HG03066 (cell line): ENCODE measurements around the gene MEIKIN.

Experiments
- ATAC-seq: cut with Tn5 transposase; IDR thresholded peaks from one replicate; pipeline ENCODE4 v1.9.1; 2021; ENCODE audit warnings: low read depth; ENCODE audit not compliant: unreplicated experiment

MEIKIN gene

GRCh38 chr5:131974622-131974955 lies 29.1 kb upstream of the MEIKIN start:
- ATAC-seq: no peak

GRCh38 chr5:131974016-131974415 lies 28.6 kb upstream of the MEIKIN start:
- no peak for ATAC-seq

GRCh38 chr5:131973089-131973712 lies 27.7 kb upstream of the MEIKIN start:
- ATAC-seq: no peak

DNA sequence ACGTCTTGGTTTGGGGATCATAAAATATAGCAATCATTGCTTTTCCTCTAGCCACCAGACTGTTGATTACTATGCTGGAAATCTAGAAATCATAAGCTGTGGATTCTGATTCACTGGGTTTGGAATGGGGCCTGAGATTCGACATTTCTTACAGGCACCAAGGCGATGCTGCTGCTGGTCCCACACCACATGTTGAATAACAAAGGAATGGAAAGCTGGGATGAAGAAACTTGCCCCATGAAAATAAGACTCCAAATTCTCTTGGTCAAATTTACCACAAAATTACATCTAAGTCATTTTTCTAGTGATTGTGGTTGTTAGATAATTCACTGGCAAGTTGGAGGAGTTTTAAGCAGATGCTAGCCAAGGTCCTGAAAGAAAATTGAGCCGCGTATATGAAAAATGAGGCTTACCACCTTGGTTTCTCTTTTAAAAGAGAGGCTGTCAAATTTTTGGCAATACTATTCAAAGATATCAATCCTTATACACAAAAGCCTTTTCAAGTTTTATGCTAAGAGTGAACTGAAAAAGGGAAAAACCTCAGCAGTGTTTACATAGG lies 23.0 kb upstream of the MEIKIN start:
- ATAC-seq: no peak

- no peak for ATAC-seq
Measured at GRCh38 chr5:131966551-131966950, 21.1 kb upstream of the MEIKIN start.

- no peak for ATAC-seq
Measured at GRCh38 chr5:131965826-131966415, 20.5 kb upstream of the MEIKIN start.

- ATAC-seq: no peak
Measured at GRCh38 chr5:131959906-131960305, 14.4 kb upstream of the MEIKIN start.

GRCh38 chr5:131959136-131959535 lies 13.7 kb upstream of the MEIKIN start:
- ATAC-seq: no peak

- no peak for ATAC-seq
Measured at GRCh38 chr5:131957721-131958441, 12.4 kb upstream of the MEIKIN start.

GRCh38 chr5:131953969-131954368 lies 8.5 kb upstream of the MEIKIN start:
- no peak for ATAC-seq

DNA sequence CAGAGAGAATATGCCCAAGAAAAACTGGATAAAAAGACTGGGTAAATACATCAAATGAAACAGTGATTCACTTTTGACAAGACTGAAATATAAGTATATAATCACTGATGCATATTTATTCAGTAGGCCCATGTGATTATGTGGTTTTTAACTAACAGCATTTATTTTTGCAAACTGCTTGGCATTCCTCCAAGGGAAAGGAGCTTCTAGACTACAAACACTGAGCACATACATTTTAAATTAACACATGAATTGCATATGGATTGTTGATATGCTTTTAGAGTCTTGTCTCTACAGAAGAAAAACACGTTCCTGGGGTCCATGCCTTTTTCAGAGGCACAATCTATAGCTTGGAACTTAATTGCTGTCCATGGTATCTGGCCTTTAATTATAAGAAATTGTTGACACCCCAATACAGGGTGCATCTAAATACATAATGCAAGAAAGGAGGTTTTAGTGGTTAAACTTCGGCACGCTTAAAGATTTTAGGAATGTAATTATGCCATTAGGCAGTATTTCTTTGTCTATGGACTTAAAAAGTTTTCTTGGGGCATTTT lies 6.9 kb upstream of the MEIKIN start:
- ATAC-seq: no peak

DNA sequence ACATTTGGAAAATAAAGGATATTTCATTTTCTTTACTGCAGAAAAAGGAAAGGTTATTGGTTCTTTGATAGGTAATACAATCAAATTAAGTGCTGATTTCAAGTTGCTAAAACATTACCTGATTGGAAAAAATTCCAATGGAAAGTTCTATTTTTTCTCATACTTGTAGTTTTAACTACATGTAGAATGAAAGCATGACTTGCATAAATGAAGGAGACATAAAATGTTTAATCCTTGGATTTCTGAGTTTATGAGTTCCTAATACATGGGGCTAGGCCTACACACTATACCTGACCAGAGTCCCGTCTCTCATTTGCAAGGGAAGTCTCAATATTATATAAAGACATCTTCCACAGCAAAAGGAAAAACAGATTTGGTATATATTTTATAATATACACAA lies 5.2 kb upstream of the MEIKIN start:
- no peak for ATAC-seq

GRCh38 chr5:131947445-131947844 lies 2.0 kb upstream of the MEIKIN start:
- ATAC-seq: no peak

GRCh38 chr5:131944702-131945550 lies 537 bp downstream of the MEIKIN start:
- ATAC-seq: no peak

DNA sequence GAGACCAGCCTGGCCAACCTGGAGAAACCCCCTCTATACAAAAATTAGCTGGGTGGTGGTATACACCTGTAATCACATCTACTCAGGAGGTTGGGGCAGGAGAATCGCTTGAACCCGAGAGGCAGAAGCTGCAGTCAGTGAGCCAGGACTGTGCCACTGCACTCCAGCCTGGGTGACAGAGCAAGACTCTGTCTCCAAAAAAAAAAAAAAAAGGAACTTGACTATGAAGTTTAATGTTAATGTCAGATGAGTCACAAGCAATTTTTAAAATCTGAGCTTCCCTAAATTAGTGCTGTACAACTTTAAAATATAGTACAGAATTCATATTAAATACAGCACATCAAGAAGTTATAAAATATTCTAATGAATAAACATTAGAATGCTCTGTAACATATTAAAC lies 1.5 kb downstream of the MEIKIN start:
- ATAC-seq: no peak

GRCh38 chr5:131942016-131942415 lies 3.4 kb downstream of the MEIKIN start:
- no peak for ATAC-seq

GRCh38 chr5:131939690-131940345 lies 5.6 kb downstream of the MEIKIN start:
- no peak for ATAC-seq

DNA sequence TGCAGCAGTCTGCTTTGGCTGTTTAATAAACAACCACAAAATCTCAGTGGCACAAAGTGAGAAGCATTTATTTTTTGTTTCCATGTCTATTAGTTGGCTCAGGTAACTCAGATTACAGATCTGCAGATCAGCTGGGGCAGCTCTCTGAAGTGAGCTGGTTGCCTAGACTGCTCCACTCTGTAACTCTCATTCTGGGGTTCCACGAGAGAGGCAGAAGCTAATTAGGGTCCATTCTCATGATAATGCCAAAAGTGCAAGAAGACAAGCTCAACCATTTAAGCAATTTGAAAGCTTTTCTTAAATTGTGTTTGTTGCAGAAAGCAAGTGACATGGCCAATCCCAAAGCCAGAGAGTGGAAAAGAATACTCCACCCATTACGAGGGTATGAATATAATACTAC lies 13.2 kb downstream of the MEIKIN start:
- ATAC-seq: no peak

DNA sequence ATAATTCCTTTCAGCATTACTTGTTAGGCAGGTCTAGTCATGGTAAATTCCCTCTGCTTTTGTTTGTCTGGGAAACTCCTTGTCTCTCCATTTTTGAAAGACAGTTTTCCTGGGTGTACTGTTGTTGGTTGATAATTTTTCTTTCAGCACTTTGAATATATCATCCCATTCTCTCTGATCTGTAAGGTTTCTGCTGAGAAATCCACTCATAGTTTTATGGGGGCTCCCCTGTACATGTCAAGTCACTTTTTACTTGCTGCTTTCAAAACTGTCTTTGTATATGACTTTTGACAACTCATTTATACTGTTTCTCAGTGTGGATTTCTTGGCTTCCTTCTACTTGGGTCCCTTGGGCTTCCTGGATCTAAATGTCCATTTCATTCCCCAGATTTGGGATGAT lies 16.5 kb downstream of the MEIKIN start:
- no peak for ATAC-seq

DNA sequence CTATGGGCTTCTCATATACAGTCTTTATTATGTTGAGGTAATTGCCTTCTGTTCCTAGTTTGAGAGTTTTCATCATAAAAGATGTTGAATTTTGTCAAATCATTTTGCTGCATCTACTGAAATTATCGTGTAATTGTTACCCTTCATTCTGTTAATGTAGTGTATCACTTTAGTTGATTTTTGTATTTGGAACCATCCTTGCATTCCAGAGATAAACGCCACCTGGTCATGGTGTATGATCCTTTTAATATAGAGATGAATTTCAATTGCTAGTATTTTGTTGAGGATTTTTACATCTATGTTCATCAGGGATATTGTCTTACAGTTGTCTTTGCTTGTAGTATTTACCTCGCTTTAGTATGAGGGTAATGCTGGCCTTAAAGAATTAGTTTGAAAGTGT lies 19.3 kb downstream of the MEIKIN start:
- no peak for ATAC-seq
